HG03460 (cell line): Measurements from ENCODE around the gene RPS21.

ENCODE experiments used
- ATAC-seq: cut with Tn5 transposase; IDR thresholded peaks from one replicate; pipeline ENCODE4 v1.9.1; 2021; ENCODE audit not compliant: unreplicated experiment

Gene RPS21

DNA sequence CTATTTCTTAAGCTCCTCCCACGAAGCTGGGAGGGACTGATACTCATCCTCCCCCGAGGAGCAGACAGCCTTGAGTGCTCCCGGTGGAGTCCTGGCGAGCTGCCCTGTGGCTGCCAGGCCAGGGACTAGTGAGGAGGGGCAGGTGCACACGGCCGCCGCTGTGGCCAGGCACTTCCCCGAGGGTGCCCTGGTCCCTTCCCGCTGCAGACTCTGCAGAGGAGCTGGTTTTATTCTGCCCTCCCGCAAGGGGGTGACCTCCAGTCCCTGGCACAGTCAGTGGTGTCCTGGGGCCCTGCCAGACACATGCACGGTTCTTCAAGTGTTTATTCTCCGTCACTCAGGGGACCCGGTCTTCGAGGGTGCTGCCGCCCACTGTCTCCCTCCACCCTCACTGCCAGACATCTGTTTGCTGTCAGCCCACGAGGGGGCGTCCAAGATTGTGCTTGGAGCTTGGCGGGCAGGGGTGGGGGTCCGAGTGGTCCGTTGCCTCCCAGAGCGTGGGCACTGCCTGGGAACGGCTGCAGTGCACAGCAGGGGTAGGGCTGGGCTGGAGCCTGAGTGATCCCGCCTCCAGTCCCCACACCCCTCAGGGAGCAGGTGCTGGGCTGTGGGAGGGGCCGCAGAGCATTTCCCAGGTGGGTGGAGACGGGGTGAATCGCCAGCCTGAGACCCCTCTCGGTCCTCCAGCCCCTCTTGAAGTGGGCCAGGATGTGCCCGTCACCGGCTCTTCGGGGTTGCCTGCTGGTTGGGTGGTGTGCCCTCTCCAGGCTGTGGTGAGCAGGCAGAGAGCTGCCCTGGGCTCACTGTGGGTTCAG lies 23.2 kb downstream of the RPS21 start:
- ATAC-seq = no peak

DNA sequence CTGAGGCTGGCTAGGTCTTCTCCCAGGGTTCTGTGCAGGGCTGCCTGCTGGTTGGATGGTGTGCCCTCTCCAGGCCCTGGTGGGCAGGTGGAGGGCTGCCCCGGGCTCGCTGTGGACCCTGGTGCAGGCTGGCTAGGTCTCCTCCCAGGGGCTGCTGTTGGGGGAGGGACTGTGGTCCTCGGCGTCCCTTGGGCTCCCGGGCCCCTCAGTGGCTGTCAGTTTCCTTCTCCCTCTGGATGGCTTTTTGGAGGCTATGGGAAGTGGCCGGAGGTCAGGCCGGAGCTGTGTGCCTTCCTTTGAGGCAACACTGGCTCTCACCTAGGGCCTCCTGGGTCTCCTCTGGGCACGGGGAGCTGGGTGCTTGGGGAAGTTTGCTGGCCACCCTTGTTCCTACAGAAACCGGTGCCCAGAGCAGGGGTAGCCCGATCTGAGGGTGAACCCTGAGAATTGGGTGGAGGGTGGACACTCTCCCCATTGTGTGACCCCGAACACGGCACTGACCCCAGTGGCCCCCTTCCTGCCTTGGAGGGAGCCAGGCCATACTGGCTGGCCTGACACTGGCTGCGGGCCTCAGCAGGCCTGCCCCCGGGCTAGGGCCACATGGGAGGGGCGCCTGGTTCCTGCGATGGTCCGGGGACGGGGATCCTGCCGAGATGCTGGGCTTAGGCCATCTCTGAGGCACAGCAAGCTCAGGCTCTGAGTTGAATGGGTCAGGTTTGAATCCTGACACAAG lies 24.0 kb downstream of the RPS21 start:
- no peak for ATAC-seq

DNA sequence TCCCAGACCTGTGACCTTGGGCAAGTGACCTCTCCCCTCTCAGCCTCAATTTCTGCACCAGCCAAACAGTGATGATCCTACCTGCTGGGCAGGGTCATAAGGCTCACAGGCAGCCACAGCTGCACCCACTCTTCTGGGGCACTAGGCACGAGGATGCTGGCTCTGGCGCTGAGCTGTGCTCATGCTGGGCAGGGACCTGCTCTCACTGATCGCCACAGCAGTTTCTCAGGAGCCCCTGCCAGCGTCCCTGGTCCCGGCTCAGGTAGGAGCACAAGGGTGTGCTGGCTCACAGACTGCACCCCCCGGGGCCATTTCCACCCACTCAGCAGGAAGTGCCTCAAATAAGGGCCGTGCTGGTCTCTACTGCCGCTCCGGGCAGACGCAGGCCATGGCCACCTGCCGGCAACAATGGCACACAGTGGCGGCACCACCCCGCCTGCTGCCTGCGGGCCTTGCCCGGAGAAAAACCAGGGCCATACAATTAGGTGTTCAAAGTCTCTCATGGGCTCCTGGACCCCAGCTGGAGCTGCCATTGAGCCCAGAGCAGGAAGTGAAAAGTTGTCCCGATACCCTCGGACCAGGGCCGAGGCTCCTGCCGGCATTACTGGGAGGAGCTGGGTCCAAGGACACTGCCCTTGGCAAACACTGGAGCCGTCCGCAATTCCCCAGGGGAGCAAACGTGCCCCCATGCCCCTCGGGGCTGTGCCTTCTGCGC lies 24.7 kb downstream of the RPS21 start:
- ATAC-seq = no peak

DNA sequence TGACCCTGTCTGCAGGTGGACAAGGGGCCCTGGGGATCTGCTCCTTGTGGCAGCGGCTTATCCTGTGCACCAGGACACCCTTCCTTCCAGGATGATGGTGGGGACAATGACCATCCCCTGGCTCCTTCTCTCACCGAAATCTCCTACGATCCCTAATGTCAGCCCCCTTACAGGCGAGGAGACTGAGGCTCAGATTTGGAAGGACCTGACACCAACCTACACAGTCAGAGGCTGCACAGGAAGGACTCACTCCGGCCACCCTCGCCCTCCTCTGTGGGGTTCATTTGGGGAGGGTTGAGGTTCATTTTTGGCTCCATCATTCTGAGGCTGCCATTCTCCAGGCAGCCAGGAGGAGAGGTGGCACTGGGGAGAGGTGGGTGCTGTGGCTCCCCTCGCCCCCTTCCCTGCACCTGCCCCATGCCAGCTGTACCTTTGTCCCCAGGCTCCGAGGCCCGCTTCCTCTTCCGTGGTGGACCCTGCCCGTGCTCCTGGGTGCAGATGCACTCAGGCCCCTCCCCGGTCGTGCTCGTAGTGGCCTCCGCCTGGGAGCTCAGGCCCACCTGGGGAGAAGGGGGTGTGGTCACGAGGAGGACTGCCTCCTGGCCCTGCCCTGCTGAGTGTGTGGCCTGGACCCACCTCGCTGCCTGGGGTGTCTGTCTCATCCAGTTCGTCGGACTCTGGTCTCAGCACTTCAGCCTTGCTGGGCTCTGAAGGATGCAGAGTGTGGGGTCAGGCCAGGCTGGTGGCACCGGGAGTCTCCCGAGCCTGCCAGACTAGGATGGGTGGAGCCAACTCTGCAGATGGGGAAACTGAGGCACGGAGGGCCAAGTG lies 25.5 kb downstream of the RPS21 start:
- no peak for ATAC-seq

DNA sequence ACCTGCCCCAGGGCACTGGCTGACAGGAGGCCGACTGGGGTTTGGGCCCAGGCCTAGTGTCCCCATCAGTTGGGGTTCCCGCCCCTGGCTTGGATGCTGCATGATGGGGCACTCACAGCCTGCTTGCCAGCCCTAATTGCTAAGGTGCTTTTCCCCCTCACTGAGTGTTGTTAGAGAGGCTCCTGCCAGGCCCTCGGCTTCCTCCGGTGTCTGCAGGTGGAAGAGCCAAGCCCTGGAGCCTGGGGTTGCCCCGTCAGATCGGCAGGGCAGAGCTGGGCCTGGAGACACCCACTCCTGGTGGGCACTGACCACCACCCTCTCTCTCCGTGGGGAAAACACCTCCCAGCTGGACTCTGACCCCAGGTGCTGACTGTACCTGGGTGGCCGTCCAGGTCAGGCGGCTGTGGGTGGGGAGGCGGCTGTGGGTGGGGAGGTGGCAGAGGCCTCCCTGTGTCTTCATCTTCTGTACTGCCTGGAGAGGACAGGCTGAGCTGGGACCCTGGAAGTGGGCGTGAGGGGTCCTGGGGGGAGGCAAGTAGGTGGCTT lies 26.2 kb downstream of the RPS21 start:
- ATAC-seq = no peak

GRCh38 chr20:62413896-62414481 lies 27.1 kb downstream of the RPS21 start:
- ATAC-seq = no peak

DNA sequence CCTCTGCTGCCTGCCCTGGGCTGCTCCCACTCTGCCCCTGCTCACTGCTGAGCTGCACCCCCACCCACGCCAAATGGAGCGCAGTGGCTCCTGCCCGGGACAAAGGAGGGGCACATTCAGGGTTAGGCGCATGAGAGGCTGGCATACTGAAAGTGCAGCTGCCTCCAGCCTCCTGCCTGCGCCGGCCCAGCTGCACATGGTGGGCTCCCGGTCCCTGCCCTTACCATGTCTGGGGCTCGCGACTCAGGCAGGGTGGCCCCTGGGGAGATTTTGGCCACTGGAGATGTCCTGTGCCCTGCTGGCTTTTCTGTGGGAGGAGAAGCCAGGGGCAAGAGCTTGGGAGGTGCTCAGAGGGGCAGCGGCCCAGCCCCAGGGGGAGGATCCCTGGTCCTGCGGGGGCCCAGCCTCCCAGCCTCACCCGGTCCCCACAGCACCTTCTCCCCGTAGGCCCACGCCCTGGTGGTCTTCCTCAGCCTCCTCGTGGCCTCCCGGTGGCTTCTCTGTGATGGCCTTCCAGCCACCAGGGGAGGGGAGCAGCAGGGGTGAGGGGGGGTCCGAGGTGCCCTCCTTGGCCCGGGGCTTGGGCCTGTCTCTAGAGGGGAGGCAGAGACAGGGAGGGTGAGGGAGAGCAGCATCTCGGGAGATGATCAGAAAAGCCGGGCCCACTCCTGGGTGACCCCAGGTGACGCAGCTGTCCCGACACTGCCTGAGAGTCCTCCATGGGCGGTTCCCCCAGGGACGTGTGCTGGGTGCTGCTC lies 28.6 kb downstream of the RPS21 start:
- no peak for ATAC-seq

GRCh38 chr20:62416651-62417637 lies 30.0 kb downstream of the RPS21 start:
- no peak for ATAC-seq

- no peak for ATAC-seq
Observed at GRCh38 chr20:62417981-62418708, 31.2 kb downstream of the RPS21 start.

- ATAC-seq = no peak
Observed at GRCh38 chr20:62418709-62419487, 32.0 kb downstream of the RPS21 start.

GRCh38 chr20:62419759-62420158 lies 32.9 kb downstream of the RPS21 start:
- ATAC-seq = no peak

DNA sequence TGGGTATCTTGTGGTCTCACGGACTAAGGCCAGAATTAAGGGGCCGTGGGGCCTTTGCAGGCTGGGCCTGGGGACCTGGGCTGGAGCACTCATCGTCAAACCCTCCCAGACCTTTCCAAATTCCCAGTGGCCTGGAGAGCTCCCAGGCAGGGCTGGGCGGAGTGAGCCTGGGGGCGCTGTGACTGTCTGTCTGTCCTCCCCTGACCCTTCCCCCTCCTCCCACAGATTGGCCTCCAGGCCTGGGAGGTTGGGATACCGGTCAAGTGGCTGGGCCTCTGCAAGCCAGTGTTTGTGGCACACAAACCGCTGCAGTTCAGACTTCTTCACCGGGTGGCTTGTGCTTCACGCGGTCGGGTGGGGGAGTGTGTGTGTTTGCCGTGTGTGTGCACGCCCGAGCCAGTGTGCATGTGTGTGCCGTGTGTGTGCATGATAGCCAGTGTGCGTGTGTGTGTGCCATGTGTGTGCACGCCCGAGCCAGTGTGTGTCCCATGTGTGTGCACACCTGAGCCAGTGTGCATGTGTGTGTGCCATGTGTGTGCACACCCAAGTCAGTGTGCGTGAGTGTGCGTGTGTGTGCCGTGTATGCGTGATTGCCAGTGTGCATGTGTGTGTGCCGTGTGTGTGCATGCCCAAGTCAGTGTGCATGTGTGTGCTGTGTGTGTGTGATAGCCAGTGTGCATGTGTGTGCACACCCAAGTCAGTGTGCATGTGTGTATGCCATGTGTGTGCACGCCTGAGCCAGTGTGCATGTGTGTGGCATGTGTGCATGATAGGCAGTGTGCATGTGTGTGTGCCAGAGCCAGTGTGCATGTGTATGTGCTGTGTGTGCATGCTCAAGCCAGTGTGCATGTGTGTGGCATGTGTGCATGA lies 34.2 kb downstream of the RPS21 start:
- ATAC-seq = no peak

DNA sequence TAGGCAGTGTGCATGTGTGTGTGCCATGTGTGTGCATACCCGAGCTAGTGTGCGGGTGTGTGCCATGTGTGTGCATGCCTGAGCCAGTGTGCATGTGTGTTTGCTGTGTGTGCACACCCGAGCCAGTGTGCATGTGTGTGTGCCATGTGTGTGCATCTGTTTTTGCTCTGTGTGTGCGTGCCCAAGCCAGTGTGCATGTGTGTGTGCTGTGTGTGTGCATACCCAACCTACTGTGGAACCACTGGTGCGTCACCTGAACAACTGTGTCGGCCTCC lies 34.8 kb downstream of the RPS21 start:
- ATAC-seq = no peak

GRCh38 chr20:62422636-62423325 lies 35.9 kb downstream of the RPS21 start:
- no peak for ATAC-seq

DNA sequence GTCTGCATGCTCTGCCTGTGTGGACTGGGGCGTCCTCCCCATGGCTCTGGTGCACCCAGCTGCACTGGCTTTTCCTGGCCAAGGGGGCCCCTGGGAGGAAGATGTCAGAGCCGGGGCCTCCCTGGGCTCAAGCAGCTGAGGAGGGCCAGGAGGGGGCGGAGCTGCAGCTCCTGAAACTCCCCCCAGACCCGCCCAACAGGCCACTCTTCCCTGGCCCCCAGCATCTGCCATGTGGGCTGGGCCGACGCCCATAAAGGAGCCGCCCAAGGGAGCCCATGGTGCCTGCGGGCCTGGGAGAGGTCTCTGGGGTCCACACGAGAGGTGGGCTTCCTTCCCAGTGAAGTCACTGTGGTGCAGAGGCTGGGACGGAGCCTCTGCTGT lies 36.4 kb downstream of the RPS21 start:
- no peak for ATAC-seq
